GM11168 (cell line): ENCODE results near the gene MCC.

Source experiments
- in situ Hi-C: fragments of 300-500 bp; cut with MboI; formaldehyde crosslinking; loops from one replicate; pipeline ENCODE4 v1.12.0; 2022; ENCODE audit warnings: low sequenced_read_pairs; ENCODE audit not compliant: unreplicated experiment

Gene MCC

DNA sequence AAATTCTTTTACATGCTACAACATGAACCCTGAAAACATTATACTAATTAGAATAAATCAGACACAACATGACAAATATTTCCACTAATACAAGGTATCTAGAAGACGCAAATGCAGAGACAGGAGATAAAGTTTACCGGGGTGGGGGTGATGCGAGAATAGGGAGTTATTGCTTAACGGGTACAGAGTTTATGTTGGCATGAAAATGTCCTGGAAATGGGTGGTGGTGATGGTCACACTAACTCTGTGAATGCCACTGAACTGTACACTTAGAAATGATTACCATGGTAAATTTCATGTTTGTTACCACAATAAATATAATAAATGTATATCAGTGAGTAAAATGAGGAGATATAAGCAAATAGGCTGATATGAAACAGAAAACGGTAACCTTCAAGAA is 378.9 kb downstream of the MCC start:
- in situ Hi-C loops: no loop called here

- in situ Hi-C loops: no loop called here
These were observed 379.8 kb downstream of the MCC start for GRCh38 chr5:113108485-113108884.

GRCh38 chr5:113106821-113107220 is 381.4 kb downstream of the MCC start:
- in situ Hi-C loops: no loop called here

DNA sequence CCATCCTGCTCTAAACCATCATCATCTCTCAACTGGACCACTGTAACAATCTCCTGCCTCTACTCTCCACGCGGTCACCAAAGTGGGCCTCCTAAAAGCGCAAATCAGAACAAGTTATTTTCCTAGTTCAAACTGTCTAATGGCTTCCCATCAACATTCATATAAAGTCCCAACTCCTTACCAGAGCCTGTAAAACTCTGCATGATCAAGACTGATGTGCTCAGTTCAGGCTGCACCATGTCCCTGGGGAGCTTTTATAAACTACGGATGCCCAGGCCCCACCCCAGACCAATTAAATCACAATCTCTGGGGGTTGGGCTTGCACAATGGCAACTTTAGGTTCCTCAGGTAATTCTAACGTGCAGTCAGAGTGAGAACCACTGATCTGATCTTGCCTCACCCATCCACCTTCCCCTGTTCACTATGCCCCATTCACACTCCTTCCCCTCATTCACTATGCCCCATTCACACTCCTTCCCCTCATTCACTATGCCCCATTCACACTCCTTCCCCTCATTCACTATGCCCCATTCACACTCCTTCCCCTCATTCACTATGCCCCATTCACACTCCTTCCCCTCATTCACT is 382.5 kb downstream of the MCC start:
- in situ Hi-C loops: no loop called here

DNA sequence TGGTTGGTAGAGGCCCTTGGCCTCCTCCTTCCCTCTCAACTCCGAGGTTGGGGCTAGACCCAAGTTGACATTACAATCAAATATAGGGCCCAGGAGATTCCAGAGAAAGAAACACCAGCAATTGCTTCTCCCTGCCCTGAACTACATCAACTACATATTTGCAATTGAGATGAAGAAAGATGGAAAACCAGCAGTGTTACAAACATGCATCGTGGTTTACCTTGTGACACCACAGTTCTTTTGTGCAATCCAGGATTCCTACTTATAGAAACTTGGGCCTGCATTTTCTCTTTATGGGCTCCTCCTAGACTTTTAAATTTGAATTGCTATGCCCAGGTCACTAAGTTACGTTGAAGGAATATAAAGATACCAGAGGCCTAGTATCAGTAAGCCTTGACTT is 384.9 kb downstream of the MCC start:
- in situ Hi-C loops: no loop called here

- in situ Hi-C loops: no loop called here
These were observed 386.1 kb downstream of the MCC start for GRCh38 chr5:113102121-113102531.

- in situ Hi-C loops: no loop called here
These were observed 387.3 kb downstream of the MCC start for GRCh38 chr5:113100981-113101380.

DNA sequence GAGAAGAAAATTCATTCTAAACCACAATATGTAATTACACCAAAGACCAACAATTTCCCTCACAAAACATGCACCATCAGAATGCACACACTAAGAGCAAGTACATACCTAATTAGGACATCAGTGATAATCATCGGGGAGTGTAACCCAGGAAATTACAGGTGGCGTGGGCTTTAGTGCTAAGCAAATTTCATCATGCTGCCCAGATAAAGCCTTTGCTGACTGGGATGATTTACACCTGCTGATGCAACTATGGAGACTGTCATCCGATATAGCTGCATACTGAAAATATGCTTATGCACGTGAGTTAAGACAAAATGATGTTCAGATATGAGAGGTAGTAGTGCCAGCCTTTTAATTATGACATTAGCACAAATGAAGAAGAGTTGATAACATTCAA is 388.4 kb downstream of the MCC start:
- in situ Hi-C loops: no loop called here

GRCh38 chr5:113098378-113098777 is 389.9 kb downstream of the MCC start:
- in situ Hi-C loops: no loop called here

GRCh38 chr5:113095831-113096230 is 392.4 kb downstream of the MCC start:
- in situ Hi-C loops: no loop called here

GRCh38 chr5:113093558-113093957 is 394.7 kb downstream of the MCC start:
- in situ Hi-C loops: no loop called here

- in situ Hi-C loops: no loop called here
These were observed 395.6 kb downstream of the MCC start for GRCh38 chr5:113092683-113093082.

DNA sequence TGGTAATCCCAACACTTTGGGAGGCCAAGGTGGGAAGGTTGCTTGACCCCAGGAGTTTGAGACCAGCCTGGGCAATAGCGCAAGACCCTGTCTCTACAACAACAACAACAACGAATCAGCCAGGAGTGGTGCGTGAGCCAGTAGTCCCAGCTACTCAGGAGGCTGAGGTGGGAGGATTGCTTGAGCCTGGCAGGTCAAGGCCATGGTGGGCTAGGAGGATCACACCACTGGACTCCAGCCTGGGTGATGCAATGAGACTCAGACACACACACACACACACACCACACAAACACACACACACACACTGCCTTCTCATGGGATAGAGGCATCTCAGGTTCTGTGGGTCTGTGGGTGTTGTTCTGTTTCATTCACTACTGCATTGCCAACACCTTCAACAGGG is 396.6 kb downstream of the MCC start:
- in situ Hi-C loops: no loop called here

- in situ Hi-C loops: no loop called here
These were observed 397.7 kb downstream of the MCC start for GRCh38 chr5:113090336-113091106.

- in situ Hi-C loops: no loop called here
These were observed 398.5 kb downstream of the MCC start for GRCh38 chr5:113089653-113090335.

GRCh38 chr5:113087976-113088514 is 400.2 kb downstream of the MCC start:
- in situ Hi-C loops: no loop called here

DNA sequence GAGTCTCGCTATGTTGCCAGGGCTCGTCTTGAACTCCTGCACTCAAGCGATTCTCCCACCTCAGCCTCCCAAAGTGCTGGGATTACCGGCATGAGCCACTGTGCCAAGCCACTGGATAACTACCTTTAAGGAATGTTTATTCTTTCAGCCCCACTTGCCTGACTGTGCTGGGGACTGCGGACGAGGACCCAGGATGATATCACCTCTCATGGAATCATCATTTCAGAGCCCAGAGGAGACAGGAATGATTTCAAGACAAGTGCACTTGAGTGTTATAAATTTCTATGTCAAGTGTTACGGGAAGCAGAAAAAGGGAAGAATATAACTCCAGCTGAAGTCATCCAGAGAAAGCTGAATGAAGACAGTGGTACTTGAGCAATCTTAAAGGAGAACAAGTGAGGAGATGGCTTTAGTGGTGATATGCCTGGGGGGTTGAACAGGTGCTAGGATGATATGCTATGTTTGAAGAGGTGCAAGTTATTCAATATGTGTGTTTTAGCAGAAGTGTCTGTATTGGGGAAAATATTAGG is 402.3 kb downstream of the MCC start:
- in situ Hi-C loops: no loop called here

GRCh38 chr5:113085084-113085414 is 403.2 kb downstream of the MCC start:
- in situ Hi-C loops: no loop called here

- in situ Hi-C loops: no loop called here
These were observed 403.7 kb downstream of the MCC start for GRCh38 chr5:113084402-113085083.

- in situ Hi-C loops: no loop called here
These were observed 404.8 kb downstream of the MCC start for GRCh38 chr5:113083481-113083880.

- in situ Hi-C loops: no loop called here
These were observed 405.7 kb downstream of the MCC start for GRCh38 chr5:113082547-113082905.
